Astrocyte (in vitro differentiated cells and primary cell): ENCODE data around the gene MLIP. TPM values are rescaled to one million over a fixed set of nuclear protein-coding genes. Genes with fewer than 3 reads are reported as not detected.

Experiments used
- DNase-seq: peaks from one replicate; pipeline ENCODE4 v3.0.0-alpha.2; 2010; ENCODE audit warnings: low read depth
- FAIRE-seq: peaks from 2 replicates; lab custom pipeline; 2011; peaks lifted over from hg19 to GRCh38; lab: Jason Lieb, UNC
- H2AFZ ChIP-seq: 2 replicates; pipeline ENCODE4 v1.6.0; 2012; ENCODE audit warnings: low read depth, low read length, inconsistent platforms
- H3K27ac ChIP-seq: 2 replicates; pipeline ENCODE4 v1.5.1; 2011; ENCODE audit warnings: low read depth, low read length, inconsistent platforms
- H3K27me3 ChIP-seq: 2 replicates; pipeline ENCODE4 v1.6.0; 2011; ENCODE audit warnings: low read length, inconsistent platforms; ENCODE audit not compliant: insufficient read depth
- H3K36me3 ChIP-seq: 2 replicates; pipeline ENCODE4 v1.5.1; 2011; ENCODE audit warnings: low read length, inconsistent platforms; ENCODE audit not compliant: insufficient read depth
- H3K4me1 ChIP-seq: 2 replicates; pipeline ENCODE4 v1.5.1; 2011; ENCODE audit warnings: low read length, inconsistent platforms; ENCODE audit not compliant: insufficient read depth
- H3K4me2 ChIP-seq: 2 replicates; pipeline ENCODE4 v1.6.0; 2012; ENCODE audit warnings: low read length, inconsistent platforms
- H3K4me3 ChIP-seq: 2 replicates; pipeline ENCODE4 v1.5.1; 2011; ENCODE audit warnings: low read depth, mild to moderate bottlenecking, low read length, inconsistent platforms; ENCODE audit not compliant: insufficient read depth
- H3K79me2 ChIP-seq: 2 replicates; pipeline ENCODE4 v1.6.0; 2012; ENCODE audit warnings: mild to moderate bottlenecking, low read length, inconsistent platforms; ENCODE audit not compliant: insufficient read depth
- H3K9ac ChIP-seq: 2 replicates; pipeline ENCODE4 v1.6.0; 2012; ENCODE audit warnings: mild to moderate bottlenecking, low read length, inconsistent platforms
- H3K9me3 ChIP-seq: 2 replicates; pipeline ENCODE4 v1.5.1; 2012; ENCODE audit warnings: low read depth, mild to moderate bottlenecking, low read length, inconsistent platforms; ENCODE audit not compliant: insufficient read depth
- H4K20me1 ChIP-seq: 2 replicates; pipeline ENCODE4 v1.6.0; 2012; ENCODE audit warnings: low read length, inconsistent platforms; ENCODE audit not compliant: insufficient read depth
- H3K27ac Mint-ChIP-seq: one replicate; pipeline ENCODE4 v1.8.0; 2021; ENCODE audit warnings: mild to moderate bottlenecking, mixed read lengths; ENCODE audit not compliant: unreplicated experiment
- H3K27me3 Mint-ChIP-seq: one replicate; pipeline ENCODE4 v1.8.0; 2021; ENCODE audit warnings: low read depth, mixed read lengths; ENCODE audit not compliant: unreplicated experiment
- H3K36me3 Mint-ChIP-seq: one replicate; pipeline ENCODE4 v1.8.0; 2021; ENCODE audit warnings: low read depth, mixed read lengths; ENCODE audit not compliant: unreplicated experiment
- H3K4me1 Mint-ChIP-seq: one replicate; pipeline ENCODE4 v1.8.0; 2021; ENCODE audit warnings: low read depth, mixed read lengths; ENCODE audit not compliant: unreplicated experiment
- H3K4me3 Mint-ChIP-seq: one replicate; pipeline ENCODE4 v1.8.0; 2021; ENCODE audit warnings: mild to moderate bottlenecking, moderate library complexity, mixed read lengths; ENCODE audit not compliant: unreplicated experiment
- H3K9me3 Mint-ChIP-seq: one replicate; pipeline ENCODE4 v1.8.0; 2021; ENCODE audit warnings: mild to moderate bottlenecking, mixed read lengths; ENCODE audit not compliant: unreplicated experiment
- CTCF ChIP-seq: IDR thresholded peaks from 2 replicates; pipeline ENCODE4 v1.5.1; 2011; ENCODE audit warnings: low read depth, mild to moderate bottlenecking, inconsistent platforms, low read length, moderate library complexity; ENCODE audit not compliant: insufficient read depth
- EZH2 ChIP-seq: IDR thresholded peaks from 2 replicates; pipeline ENCODE4 v1.6.1; 2012; ENCODE audit warnings: mild to moderate bottlenecking, low read length, inconsistent platforms; ENCODE audit not compliant: insufficient read depth
- total RNA-seq: library from RNA; stranded (reverse); gene quantifications from 2 replicates; pipeline ENCODE4 v1.2.1, GENCODE V29; 2021

Gene MLIP
- total RNA-seq, 1 donor from 2014 or later: not detected

- Mint-ChIP-seq H3K9me3 (no peaks in the 10 kb centered on the region), H3K27me3 (no peaks in the 10 kb centered on the region), H3K4me1 (peaks cover 1% of the 10 kb centered on the region), H3K36me3 (no peaks in the 10 kb centered on the region), H3K27ac (no peak overlapping the region), H3K4me3 (no peak overlapping the region)
- DNase-seq: no peak
- no peaks in the 10 kb centered on the region for H3K9me3 ChIP-seq
- no peak overlapping the region for H3K27ac ChIP-seq
- FAIRE-seq: no peak
- H3K4me2 ChIP-seq: no peak overlapping the region
- no peaks in the 10 kb centered on the region for H3K27me3 ChIP-seq
- no peak overlapping the region for H2AFZ ChIP-seq
- no peak overlapping the region for H3K9ac ChIP-seq
- H3K36me3 ChIP-seq: no peaks in the 10 kb centered on the region
- H3K4me3 ChIP-seq: no peak overlapping the region
- no peaks in the 10 kb centered on the region for H3K4me1 ChIP-seq
- H3K79me2 ChIP-seq: no peaks in the 10 kb centered on the region
- H4K20me1 ChIP-seq: no peaks in the 10 kb centered on the region
- no peak for TF ChIP-seq CTCF
- TF ChIP-seq EZH2: no peak
Observed at GRCh38 chr6:54214286-54214685, 103.0 kb downstream of the MLIP start.

GRCh38 chr6:54216336-54216735 is 105.1 kb downstream of the MLIP start:
- Histone ChIP-seq H4K20me1 (no peaks in the 10 kb centered on the region), H3K79me2 (no peaks in the 10 kb centered on the region), H3K4me3 (no peak overlapping the region), H3K9me3 (no peaks in the 10 kb centered on the region), H3K36me3 (no peaks in the 10 kb centered on the region), H3K27ac (no peak overlapping the region), H2AFZ (no peak overlapping the region), H3K9ac (no peak overlapping the region), H3K4me1 (no peaks in the 10 kb centered on the region), H3K27me3 (no peaks in the 10 kb centered on the region), H3K4me2 (no peak overlapping the region)
- H3K9me3 Mint-ChIP-seq: no peaks in the 10 kb centered on the region
- TF ChIP-seq CTCF: no peak
- TF ChIP-seq EZH2: no peak
- DNase-seq (no peak), FAIRE-seq (no peak)
- no peaks in the 10 kb centered on the region for H3K36me3 Mint-ChIP-seq
- no peak overlapping the region for H3K4me3 Mint-ChIP-seq
- no peak overlapping the region for H3K27ac Mint-ChIP-seq
- no peaks in the 10 kb centered on the region for H3K27me3 Mint-ChIP-seq
- peaks cover 1% of the 10 kb centered on the region for H3K4me1 Mint-ChIP-seq

GRCh38 chr6:54217018-54217417 is 105.8 kb downstream of the MLIP start:
- Mint-ChIP-seq H3K4me3 (no peak overlapping the region), H3K9me3 (no peaks in the 10 kb centered on the region), H3K4me1 (peaks cover 1% of the 10 kb centered on the region), H3K27ac (no peak overlapping the region), H3K36me3 (no peaks in the 10 kb centered on the region), H3K27me3 (no peaks in the 10 kb centered on the region)
- no peaks in the 10 kb centered on the region for H3K79me2 ChIP-seq
- H3K27me3 ChIP-seq: no peaks in the 10 kb centered on the region
- H3K9ac ChIP-seq: no peak overlapping the region
- H3K4me3 ChIP-seq: no peak overlapping the region
- H3K4me2 ChIP-seq: no peak overlapping the region
- no peaks in the 10 kb centered on the region for H4K20me1 ChIP-seq
- TF ChIP-seq EZH2: no peak
- no peaks in the 10 kb centered on the region for H3K36me3 ChIP-seq
- no peaks in the 10 kb centered on the region for H3K9me3 ChIP-seq
- FAIRE-seq: no peak
- no peak overlapping the region for H3K27ac ChIP-seq
- H2AFZ ChIP-seq: peak overlapping the region; percentile 40
- H3K4me1 ChIP-seq: no peaks in the 10 kb centered on the region
- DNase-seq: no peak
